ENCODE results near the gene GABRG3.

Gene GABRG3

DNA sequence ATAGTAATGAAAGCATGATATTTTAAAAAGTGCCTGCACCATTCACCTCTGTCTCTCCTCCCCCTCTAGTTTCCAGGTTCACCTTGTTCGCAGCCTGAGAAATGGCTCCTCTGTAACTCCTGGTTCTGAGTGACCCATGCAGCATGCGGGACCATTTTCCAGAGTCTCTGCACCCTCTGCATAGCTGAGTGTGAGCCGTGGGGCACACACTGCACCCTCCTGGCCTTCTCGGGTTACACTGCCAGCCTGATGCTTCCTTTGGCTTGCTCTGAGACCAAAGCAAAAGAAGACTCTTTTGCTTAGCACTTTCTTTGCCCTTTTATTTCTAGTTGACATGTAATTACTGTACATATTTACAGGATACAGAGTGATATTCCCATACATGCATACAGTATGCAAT lies 287.3 kb downstream of the GABRG3 start:
- no peaks in the 10 kb centered on the region for H3K27me3 Mint-ChIP-seq
- no peaks in the 10 kb centered on the region for H3K4me1 Mint-ChIP-seq
- no peaks in the 10 kb centered on the region for H3K36me3 Mint-ChIP-seq
- CTCF ChIA-PET: no interaction called here
- DNase-seq: no peak
- H3K4me3 Mint-ChIP-seq: no peak overlapping the region
- H3K9me3 Mint-ChIP-seq: peaks cover 6% of the 10 kb centered on the region
- no peak overlapping the region for H3K27ac Mint-ChIP-seq

DNA sequence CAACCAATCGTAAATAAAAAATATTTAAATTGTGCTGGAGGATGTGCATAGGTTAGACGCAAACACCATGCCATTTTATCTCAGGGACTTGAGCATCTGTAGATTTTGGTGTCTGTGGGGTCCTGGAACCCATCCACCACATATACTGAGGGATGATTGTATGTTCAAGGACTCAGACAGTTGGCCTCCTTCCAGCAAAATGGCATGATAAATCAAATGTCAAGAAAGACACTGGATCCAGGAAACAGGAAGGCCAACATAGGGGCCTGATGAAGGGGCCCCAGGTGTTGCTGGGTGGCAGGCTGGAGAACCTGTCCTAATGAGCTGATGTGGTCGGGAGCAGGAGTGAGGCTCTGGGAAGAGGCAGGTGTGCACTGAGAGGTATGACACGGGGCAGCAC lies 289.5 kb downstream of the GABRG3 start:
- CTCF ChIA-PET: no interaction called here

DNA sequence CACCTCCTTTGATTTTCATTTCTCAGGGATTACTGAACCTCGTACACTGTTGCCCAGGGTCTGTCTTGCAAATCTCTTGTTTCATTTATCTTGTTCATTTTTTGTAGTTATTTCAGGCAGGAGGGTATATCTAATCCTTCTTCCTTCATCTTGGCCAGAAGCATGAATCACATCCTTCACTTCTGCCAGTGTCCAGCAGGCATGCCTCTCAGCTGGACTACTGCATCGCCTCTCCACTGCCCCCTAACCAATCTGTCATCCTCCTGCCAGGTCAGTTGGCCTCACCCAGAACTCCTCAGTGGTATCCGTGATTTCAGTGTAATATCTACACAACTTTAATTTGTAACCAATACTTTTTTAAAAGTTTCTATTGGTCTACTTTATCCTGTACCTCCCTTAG lies 297.9 kb downstream of the GABRG3 start:
- Mint-ChIP-seq H3K9me3 (peaks cover 20% of the 10 kb centered on the region), H3K4me1 (no peaks in the 10 kb centered on the region), H3K36me3 (no peaks in the 10 kb centered on the region), H3K27me3 (no peaks in the 10 kb centered on the region), H3K27ac (no peak overlapping the region), H3K4me3 (no peak overlapping the region)
- DNase-seq: no peak
- CTCF ChIA-PET: no interaction called here

More for the DNA sequence above, 289.5 kb downstream of the GABRG3 start:
- peaks cover 6% of the 10 kb centered on the region for H3K9me3 Mint-ChIP-seq
- H3K4me1 Mint-ChIP-seq: no peaks in the 10 kb centered on the region
- no peaks in the 10 kb centered on the region for H3K27me3 Mint-ChIP-seq
- H3K27ac Mint-ChIP-seq: no peak overlapping the region
- H3K36me3 Mint-ChIP-seq: no peaks in the 10 kb centered on the region
- no peak overlapping the region for H3K4me3 Mint-ChIP-seq
- no peak for DNase-seq

DNA sequence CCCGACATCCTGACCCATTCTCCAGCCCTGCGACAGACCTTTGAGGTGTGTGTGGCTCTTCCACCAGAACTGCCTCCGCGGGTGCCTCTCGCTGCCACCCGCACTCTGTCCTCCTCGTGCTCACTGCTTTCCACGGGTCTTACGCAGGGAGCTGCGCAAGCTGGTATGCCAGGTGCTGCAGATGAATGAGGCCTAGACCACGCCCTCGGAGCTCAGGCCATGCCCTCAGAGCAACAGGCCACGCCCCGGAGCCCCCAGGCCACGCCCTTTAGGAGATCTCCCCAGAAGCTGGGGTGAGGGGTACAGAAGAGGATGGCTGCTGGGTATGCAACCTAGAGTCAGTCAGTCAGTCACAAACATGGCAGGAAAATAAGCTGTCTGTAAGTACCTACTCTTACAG lies 300.3 kb downstream of the GABRG3 start:
- H3K4me1 Mint-ChIP-seq: no peaks in the 10 kb centered on the region
- H3K27ac Mint-ChIP-seq: no peak overlapping the region
- CTCF ChIA-PET: no interaction called here

DNA sequence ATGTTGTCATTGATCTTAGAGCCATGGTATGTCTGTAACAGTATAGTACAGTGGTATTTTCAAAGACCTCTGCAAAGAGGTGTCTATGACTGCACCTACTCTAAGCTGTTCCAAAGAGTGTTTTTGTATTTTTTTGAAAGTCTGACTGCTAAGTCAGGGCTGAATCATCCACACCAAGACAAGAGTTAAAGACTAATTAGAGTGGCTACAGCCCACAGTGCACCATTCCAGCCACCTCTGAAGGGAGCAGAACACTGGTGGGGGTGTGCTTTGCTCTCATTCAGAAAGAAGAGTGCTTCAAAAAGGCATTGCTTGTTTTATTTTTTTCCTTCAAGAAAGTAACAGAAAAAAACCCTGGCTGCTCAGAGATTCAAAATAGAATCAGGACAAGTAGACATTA lies 301.4 kb downstream of the GABRG3 start:
- no peaks in the 10 kb centered on the region for H3K27me3 Mint-ChIP-seq
- peaks cover 20% of the 10 kb centered on the region for H3K9me3 Mint-ChIP-seq
- CTCF ChIA-PET: no interaction called here
- H3K4me3 Mint-ChIP-seq: no peak overlapping the region
- H3K4me1 Mint-ChIP-seq: no peaks in the 10 kb centered on the region
- no peak overlapping the region for H3K27ac Mint-ChIP-seq
- no peak for DNase-seq
- H3K36me3 Mint-ChIP-seq: no peaks in the 10 kb centered on the region

More for the DNA sequence above, 300.3 kb downstream of the GABRG3 start:
- no peak overlapping the region for H3K4me3 Mint-ChIP-seq
- no peak for DNase-seq
- H3K36me3 Mint-ChIP-seq: no peaks in the 10 kb centered on the region
- no peaks in the 10 kb centered on the region for H3K27me3 Mint-ChIP-seq
- H3K9me3 Mint-ChIP-seq: peaks cover 20% of the 10 kb centered on the region

DNA sequence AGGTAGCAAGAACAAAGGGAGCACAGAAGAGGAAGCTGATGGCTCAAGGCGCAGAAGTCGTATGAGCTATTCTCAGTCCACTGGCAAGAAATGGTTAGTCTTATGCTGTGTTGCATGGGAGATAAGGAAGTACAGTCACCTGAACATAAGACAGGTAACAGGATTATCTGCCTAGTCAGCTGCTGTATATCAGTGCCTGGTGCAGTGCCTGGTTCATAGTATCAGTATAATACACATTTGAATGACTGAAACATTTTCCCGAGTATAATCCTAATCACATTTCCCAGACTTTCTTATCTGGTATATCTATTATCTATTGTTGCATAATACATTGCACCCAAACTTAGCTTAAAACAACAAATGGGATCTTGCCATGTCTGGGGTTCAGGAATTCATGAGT lies 302.5 kb downstream of the GABRG3 start:
- no peak overlapping the region for H3K4me3 Mint-ChIP-seq
- no peaks in the 10 kb centered on the region for H3K4me1 Mint-ChIP-seq
- no peaks in the 10 kb centered on the region for H3K27me3 Mint-ChIP-seq
- H3K36me3 Mint-ChIP-seq: no peaks in the 10 kb centered on the region
- DNase-seq: no peak
- no peak overlapping the region for H3K27ac Mint-ChIP-seq
- peaks cover 20% of the 10 kb centered on the region for H3K9me3 Mint-ChIP-seq
- CTCF ChIA-PET: interaction anchor here (0.6 kb wide), 1 partner anchor 385 kb away, joined by 4 read pairs; no protein-coding TSS in a partner anchor

DNA sequence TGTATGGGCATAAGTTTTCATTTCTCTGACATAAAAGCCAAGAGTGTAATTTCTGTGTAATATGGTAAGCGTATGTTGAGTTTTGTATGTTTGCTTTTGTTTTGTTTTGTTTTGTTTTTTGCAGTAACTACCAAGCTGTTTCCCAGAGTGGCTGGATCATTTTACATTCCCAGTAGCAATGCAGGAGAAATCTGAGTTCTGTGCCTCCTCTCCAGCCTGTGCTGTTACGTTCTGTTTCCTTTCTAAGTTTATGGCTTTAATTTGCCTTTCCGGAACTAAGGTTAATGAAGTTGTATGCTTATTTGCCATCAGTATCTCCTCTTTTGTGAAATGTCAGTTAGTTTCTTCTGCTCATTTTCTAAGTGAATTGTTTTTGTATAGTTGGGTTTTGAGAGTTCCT lies 307.8 kb downstream of the GABRG3 start:
- H3K9me3 Mint-ChIP-seq: peaks cover under 1% of the 10 kb centered on the region
- no peak overlapping the region for H3K4me3 Mint-ChIP-seq
- H3K36me3 Mint-ChIP-seq: no peaks in the 10 kb centered on the region
- no peaks in the 10 kb centered on the region for H3K27me3 Mint-ChIP-seq
- CTCF ChIA-PET: no interaction called here
- H3K27ac Mint-ChIP-seq: no peak overlapping the region
- no peak for DNase-seq
- H3K4me1 Mint-ChIP-seq: no peaks in the 10 kb centered on the region

DNA sequence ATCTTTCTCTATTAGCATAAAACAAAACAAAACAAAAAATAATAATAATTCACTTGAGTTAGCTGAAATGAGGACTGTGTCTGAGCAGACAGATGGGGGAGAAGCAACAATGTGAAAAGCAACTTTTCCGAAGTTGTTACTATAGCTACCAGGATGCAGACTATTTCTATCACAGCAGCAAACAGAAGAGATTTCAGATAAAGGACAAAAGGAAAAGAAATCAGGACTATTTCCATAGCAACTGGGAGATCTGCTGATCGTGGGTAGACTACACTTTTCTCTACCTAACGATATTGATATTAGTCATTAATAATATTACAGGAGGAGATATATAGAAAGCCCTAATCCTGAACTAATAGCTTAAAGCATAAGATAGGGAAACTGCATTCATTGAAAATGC lies 321.7 kb downstream of the GABRG3 start:
- Mint-ChIP-seq H3K9me3 (peaks cover 8% of the 10 kb centered on the region), H3K36me3 (no peaks in the 10 kb centered on the region), H3K4me3 (no peak overlapping the region), H3K27me3 (no peaks in the 10 kb centered on the region), H3K27ac (no peak overlapping the region), H3K4me1 (no peaks in the 10 kb centered on the region)
- no peak for DNase-seq
- CTCF ChIA-PET: no interaction called here

DNA sequence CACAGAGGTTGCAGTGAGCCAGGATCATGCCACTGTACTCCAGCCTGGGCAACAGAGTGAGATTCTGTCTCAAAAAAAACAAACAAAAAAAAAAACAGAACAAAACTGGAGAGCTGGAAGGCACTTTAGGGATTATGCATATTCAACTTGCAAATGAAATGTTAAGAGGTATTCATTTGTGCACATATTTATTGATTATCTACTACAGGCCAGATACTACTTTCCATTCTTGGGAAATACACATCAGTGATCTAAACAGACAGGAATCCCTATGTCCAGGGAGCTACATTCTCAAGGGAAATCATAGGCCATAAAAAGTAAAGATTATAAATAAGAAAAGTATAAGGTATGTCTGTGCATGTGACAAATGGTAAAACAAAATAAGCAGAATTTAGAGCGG lies 322.6 kb downstream of the GABRG3 start:
- no peak overlapping the region for H3K27ac Mint-ChIP-seq
- CTCF ChIA-PET: no interaction called here
- H3K4me3 Mint-ChIP-seq: no peak overlapping the region
- no peaks in the 10 kb centered on the region for H3K36me3 Mint-ChIP-seq
- H3K9me3 Mint-ChIP-seq: peaks cover 11% of the 10 kb centered on the region
- H3K27me3 Mint-ChIP-seq: no peaks in the 10 kb centered on the region
- no peaks in the 10 kb centered on the region for H3K4me1 Mint-ChIP-seq
- no peak for DNase-seq

DNA sequence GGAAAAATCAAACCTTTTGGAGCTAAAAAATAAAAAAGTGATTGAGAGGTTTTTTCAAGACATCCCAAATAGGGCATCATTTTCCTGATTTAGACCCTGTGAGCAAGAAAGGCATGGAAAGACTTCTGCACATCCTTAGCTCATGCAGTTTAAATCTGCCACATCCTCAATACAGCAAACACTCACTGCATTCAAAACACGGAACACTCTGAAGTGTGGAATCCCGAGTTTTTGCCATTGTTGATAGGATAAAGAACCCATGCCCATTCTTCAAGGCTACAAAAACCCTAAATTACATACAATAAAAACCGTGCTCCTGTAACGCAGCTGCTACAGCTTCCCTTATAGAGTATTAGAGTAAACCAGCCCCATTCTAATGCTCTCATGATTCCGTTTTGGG lies 346.8 kb downstream of the GABRG3 start:
- Mint-ChIP-seq H3K9me3 (peaks cover 19% of the 10 kb centered on the region), H3K27me3 (no peaks in the 10 kb centered on the region), H3K27ac (no peak overlapping the region), H3K36me3 (no peaks in the 10 kb centered on the region), H3K4me3 (no peak overlapping the region), H3K4me1 (no peaks in the 10 kb centered on the region)
- DNase-seq: no peak
- CTCF ChIA-PET: interaction anchor here (0.7 kb wide), 1 partner anchor 35 kb away, joined by 3 read pairs; no protein-coding TSS in a partner anchor

DNA sequence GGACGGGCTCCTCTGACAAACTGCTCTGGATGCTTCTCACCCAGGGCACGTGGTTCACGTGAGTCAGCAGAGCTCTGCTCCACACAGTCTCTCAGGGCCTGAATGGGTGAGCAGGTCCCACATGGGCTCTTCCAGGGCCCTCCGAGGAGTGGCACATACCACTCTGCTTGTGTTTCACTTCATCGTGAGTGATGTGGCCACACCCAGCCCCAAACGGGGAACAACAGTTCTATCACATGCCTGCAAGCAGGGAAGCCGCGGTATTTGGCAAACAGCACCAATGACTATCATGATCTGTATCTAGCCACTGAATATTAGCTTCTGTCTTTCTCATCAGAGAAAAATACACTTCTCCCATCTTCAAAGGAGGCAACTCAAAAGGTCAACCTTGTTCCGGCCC lies 352.8 kb downstream of the GABRG3 start:
- Mint-ChIP-seq H3K36me3 (no peaks in the 10 kb centered on the region), H3K4me1 (no peaks in the 10 kb centered on the region), H3K27me3 (no peaks in the 10 kb centered on the region), H3K27ac (no peak overlapping the region), H3K9me3 (peaks cover 24% of the 10 kb centered on the region), H3K4me3 (no peak overlapping the region)
- CTCF ChIA-PET: no interaction called here
- DNase-seq: no peak

DNA sequence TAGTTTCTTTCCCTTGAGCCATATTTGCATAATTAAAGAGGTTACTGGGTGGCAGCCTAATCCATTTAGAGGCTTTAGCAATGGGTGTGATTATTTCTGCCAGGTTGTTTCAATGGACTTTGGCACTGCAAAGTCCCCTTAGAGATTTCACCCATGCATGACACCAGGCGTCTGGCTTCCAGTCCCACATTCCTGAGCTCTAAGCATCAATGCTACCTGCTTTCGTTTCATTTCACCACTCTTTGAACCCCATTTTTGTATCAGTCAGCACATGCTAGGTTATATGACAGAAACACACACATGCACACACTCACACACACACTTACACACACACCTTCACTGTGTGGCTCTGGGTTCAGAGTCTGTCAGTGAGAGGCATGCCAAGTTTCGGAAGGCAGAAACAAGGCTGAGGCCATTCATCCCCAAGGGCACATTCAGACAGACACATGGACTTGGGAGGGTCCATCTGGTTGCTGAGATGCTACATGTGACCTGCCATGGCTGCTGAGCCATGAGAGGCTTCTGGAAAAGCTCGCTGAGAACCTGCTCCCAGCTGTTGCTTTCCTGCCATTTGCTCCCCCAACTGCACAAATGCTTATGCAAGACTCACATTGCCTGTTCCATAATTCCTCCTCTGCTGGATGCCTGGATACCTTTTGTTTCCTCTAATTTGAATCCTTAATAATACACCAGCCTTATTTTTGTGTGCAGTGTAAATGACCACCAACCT lies 354.1 kb downstream of the GABRG3 start:
- H3K4me3 Mint-ChIP-seq: no peak overlapping the region
- no peak overlapping the region for H3K27ac Mint-ChIP-seq

DNA sequence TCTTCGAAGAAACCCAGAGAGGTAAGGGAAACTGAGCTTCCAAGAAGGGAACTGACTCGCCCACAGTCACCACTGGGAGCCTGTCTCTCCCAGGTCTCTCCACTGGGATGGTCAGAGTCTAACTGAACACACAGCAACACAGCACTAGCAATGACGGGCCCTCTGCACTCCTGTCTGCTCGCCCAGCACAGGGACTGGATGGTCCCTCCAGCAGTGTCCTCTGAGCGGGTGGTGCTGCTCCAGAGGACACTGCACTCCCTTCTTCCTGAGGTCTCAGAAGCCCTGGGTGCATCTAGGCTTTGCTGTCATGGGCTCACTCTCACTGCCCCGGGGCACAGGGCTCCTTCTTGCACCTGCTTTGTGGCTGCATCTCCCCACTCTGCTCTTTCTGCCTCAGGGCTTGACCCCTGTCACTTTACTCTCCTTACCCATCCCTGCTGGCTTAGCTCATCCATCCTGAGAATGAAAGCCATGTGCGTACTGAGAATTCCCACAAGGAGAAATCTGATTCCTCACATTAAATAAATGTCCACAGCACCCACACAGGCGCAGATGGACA lies 356.6 kb downstream of the GABRG3 start:
- CTCF ChIA-PET: interaction anchor here (0.6 kb wide), 1 partner anchor 28 kb away, joined by 4 read pairs; no protein-coding TSS in a partner anchor
- H3K4me1 Mint-ChIP-seq: no peaks in the 10 kb centered on the region
- no peaks in the 10 kb centered on the region for H3K36me3 Mint-ChIP-seq
- no peak overlapping the region for H3K4me3 Mint-ChIP-seq
- no peaks in the 10 kb centered on the region for H3K27me3 Mint-ChIP-seq
- DNase-seq: no peak
- H3K9me3 Mint-ChIP-seq: peaks cover 13% of the 10 kb centered on the region
- H3K27ac Mint-ChIP-seq: no peak overlapping the region

More for the DNA sequence above, 354.1 kb downstream of the GABRG3 start:
- peaks cover 16% of the 10 kb centered on the region for H3K9me3 Mint-ChIP-seq
- DNase-seq: no peak
- no peaks in the 10 kb centered on the region for H3K4me1 Mint-ChIP-seq
- H3K36me3 Mint-ChIP-seq: no peaks in the 10 kb centered on the region
- no peaks in the 10 kb centered on the region for H3K27me3 Mint-ChIP-seq
- CTCF ChIA-PET: no interaction called here

DNA sequence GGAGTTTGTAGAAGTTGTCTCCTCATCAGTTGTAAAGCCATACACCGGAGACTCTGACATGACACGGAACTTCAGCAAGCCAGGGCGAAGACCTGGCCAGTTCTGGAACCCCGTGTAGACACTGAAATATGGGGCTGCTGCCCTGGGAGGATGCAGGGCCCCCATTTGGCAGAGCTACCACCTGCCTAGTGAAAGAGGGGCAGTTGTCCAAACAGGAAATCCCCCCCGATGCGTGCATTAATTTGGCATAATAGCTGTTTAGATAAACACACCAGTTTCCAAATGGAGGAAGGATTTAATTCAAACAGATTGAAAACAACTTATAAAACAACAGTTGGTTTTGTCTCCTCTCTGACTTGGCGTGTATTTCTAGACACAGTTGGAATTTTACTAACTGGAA lies 357.2 kb downstream of the GABRG3 start:
- DNase-seq: no peak
- no peak overlapping the region for H3K27ac Mint-ChIP-seq
- H3K4me1 Mint-ChIP-seq: no peaks in the 10 kb centered on the region
- H3K36me3 Mint-ChIP-seq: no peaks in the 10 kb centered on the region
- H3K4me3 Mint-ChIP-seq: no peak overlapping the region
- CTCF ChIA-PET: no interaction called here
- peaks cover 13% of the 10 kb centered on the region for H3K9me3 Mint-ChIP-seq
- H3K27me3 Mint-ChIP-seq: no peaks in the 10 kb centered on the region

DNA sequence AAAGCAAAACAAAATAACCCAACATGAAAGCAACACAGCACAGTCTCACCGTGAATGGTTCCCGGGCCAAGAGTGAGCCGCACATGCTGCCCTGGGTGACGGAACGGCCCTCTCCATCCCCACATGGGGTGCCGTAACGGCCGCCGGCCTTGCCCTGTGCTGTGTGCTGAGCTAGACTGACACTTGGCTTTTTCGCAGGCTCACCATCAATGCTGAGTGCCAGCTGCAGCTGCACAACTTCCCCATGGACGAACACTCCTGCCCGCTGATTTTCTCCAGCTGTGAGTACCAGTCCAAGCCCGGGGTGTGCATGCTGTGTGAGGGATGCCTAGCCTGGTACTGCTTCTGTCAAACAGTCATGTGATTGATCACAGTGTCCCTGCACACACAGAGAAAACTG lies 357.6 kb downstream of the GABRG3 start:
- Mint-ChIP-seq H3K4me1 (no peaks in the 10 kb centered on the region), H3K4me3 (no peak overlapping the region), H3K27me3 (no peaks in the 10 kb centered on the region), H3K9me3 (peaks cover 12% of the 10 kb centered on the region), H3K36me3 (no peaks in the 10 kb centered on the region), H3K27ac (no peak overlapping the region)
- CTCF ChIA-PET: no interaction called here
- no peak for DNase-seq

Data from activated naive CD4-positive, alpha-beta T cell treated with anti-CD3 and anti-CD28 coated beads, Interleukin-2, amount 10 ng/mL, durations not matched to agents 7 days and 5 days (primary cell).